Pancreas (tissue), 10 donors: ENCODE data around the gene NFIA. TPM values are rescaled to one million over a fixed set of nuclear protein-coding genes. Genes with fewer than 3 reads are reported as not detected.

Experiments
- ATAC-seq, 4 donors: fragments of 200-7000 bp; cut with Tn5 transposase; one replicate each; pipeline versions ENCODE4 v1.8.0 to v1.9.1; 2020; ENCODE audit warnings: mild to moderate bottlenecking in 4 of 4, moderate library complexity in 4 of 4
- DNase-seq, 6 donors: peaks; one replicate each; pipeline ENCODE4 v3.0.0-alpha.2; 2020
- FAIRE-seq: peaks from 2 replicates; lab custom pipeline; 2012; peaks lifted over from hg19 to GRCh38; lab: Jason Lieb, UNC
- H3K27ac ChIP-seq, 4 donors: fragments of 200-600 bp; sonication (generic); 1 replicate in 3 of 4; 2 replicates in 1 of 4; pipeline versions ENCODE4 v1.5.0 to v1.8.0; 2020
- H3K27me3 ChIP-seq, 4 donors: fragments of 200-600 bp; one replicate each; pipeline ENCODE4 v1.8.0; 2021
- H3K36me3 ChIP-seq, 3 donors: fragments of 200-600 bp; sonication (generic) in 1 of 3; one replicate each; pipeline versions ENCODE4 v1.5.0 to v1.8.0; 2020 to 2021
- H3K4me1 ChIP-seq, 3 donors: fragments of 200-600 bp; one replicate each; pipeline ENCODE4 v1.8.0; 2021
- H3K4me3 ChIP-seq, 4 donors: fragments of 200-600 bp; sonication (generic) in 2 of 4; one replicate each; pipeline versions ENCODE4 v1.5.0 to v1.8.0; 2020 to 2021
- H3K9me3 ChIP-seq, 4 donors: fragments of 200-600 bp; one replicate each; pipeline ENCODE4 v1.8.0; 2021
- WGBS, 2 donors: extraction: QIAGEN DNeasy Blood & Tissue Kit; methylation state at CpG; one replicate each; pipeline ENCODE4 v1.1.7; 2013; 5-methylcytosine and 5-hydroxymethylcytosine counted together
- intact Hi-C, 3 donors: fragments of 100-400 bp; cut with DNase I; formaldehyde crosslinking; loops; one replicate each; pipeline versions ENCODE4 v1.11.1 to v1.14.2; 2022
- polyA plus RNA-seq, 2 donors: library from polyadenylated mRNA; stranded (reverse); fragments of 200-250 nt; gene quantifications; one replicate each; pipeline ENCODE4 v1.2.3, GENCODE V29; 2013
- total RNA-seq, 6 donors: library from RNA; stranded (reverse); fragmentation: NEBNext Ultra II Directional in 4 of 6; extraction: Animal tissue kit (Norgen Biotek cat#: 25700) in 4 of 6; gene quantifications; one replicate each; pipeline versions ENCODE4 v1.2.1 to v1.2.4, GENCODE V29; 2021 to 2023
- TF ChIP-seq, protein P1 (sequence below), 4 donors: fragments of 200-600 bp; sonication (generic) in 3 of 4; IDR thresholded peaks; one replicate each; pipeline versions ENCODE4 v1.5.0 to v1.8.0; 2021; ENCODE audit warnings: antibody characterized with exemption in 4 of 4
- donor health status: healthy with polysubstance abuse.
- donor health status: DM: no; HTN: no; CAD: no; lungs with moderate emphysema.
- donor health status: DM: no; HTN: no; CAD: no.
- donor health status: control.
- donor health status: control.
- donor health status: Bipolar disorder and iron deficiency.
- donor health status: DM: yes; HTN: yes; CAD: no.
- donor health status: DM: no; HTN: no; CAD: no.
- donor health status: DM: no; HTN: no; CAD: no.
- donor health status: DM: yes; HTN: yes; CAD: no.

Gene NFIA
- total and polyA plus RNA-seq, 8 donors, result 4.9 to 48.1 (median 30.2) TPM

DNA sequence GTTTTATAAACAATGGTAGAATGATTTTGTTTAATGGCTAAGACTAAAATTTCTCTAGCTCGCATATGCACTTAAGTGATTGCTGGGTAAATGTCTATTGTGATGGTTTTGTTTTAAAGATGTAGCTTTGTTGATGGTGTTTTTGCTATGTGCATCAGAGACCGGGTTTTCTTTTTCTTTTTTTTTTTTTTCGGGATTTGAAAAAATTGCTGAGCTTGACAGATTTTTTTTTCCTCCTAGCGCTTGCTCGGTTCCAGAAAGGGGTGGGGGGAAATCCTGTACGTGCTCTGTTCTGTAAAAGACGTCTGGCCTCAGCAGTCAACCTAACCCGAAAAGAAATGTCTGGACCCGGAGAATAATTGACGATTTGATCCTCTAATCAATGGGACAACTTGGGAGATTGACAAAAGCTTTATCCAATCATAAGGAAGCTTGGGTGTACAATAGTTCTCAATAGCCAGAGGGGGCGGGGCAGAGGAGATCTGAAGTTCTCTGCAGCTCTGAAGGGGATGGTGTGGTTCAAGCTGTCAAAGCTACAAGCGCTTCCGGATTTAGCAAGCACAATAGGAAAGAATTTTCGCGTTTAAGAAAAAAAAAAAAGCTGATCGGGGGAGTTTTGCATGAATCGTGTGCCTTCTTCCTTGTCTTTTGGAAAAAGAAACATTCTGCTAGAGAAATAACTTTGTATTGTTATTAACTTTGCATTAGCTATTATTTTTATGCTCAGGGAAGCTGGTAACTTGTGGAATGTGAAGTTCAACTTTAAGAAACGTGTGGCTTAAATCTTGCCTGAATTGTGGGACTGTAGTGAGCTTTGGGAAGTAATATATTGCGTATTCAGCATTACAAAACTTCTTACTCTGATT lies 4.5 kb upstream of the NFIA start:
- intact Hi-C loops, result no loop called here
- DNase-seq, result peak; percentile 78 to 97 (median 92)
- TF ChIP-seq, protein P1, sequence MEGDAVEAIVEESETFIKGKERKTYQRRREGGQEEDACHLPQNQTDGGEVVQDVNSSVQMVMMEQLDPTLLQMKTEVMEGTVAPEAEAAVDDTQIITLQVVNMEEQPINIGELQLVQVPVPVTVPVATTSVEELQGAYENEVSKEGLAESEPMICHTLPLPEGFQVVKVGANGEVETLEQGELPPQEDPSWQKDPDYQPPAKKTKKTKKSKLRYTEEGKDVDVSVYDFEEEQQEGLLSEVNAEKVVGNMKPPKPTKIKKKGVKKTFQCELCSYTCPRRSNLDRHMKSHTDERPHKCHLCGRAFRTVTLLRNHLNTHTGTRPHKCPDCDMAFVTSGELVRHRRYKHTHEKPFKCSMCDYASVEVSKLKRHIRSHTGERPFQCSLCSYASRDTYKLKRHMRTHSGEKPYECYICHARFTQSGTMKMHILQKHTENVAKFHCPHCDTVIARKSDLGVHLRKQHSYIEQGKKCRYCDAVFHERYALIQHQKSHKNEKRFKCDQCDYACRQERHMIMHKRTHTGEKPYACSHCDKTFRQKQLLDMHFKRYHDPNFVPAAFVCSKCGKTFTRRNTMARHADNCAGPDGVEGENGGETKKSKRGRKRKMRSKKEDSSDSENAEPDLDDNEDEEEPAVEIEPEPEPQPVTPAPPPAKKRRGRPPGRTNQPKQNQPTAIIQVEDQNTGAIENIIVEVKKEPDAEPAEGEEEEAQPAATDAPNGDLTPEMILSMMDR (IDR thresholded peaks at IDR 0.05), result no peak
- Histone ChIP-seq H3K4me3 (peak overlapping the region; percentile 35 to 55 (median 45)), H3K36me3 (no peaks in the 10 kb centered on the region), H3K4me1 (peaks cover 25 to 44% (median 28%) of the 10 kb centered on the region in 3 donors), H3K9me3 (no peaks in the 10 kb centered on the region), H3K27ac (peak overlapping the region; percentile 77 to 92 (median 86)), H3K27me3 (no peaks in the 10 kb centered on the region)
- peak; percentile 97 for FAIRE-seq
- 0 to 1% methylated on average over 19 of the region's 19 CpGs for WGBS, 2 donors
- ATAC-seq, result peak; percentile 73 to 82 (median 78)

DNA sequence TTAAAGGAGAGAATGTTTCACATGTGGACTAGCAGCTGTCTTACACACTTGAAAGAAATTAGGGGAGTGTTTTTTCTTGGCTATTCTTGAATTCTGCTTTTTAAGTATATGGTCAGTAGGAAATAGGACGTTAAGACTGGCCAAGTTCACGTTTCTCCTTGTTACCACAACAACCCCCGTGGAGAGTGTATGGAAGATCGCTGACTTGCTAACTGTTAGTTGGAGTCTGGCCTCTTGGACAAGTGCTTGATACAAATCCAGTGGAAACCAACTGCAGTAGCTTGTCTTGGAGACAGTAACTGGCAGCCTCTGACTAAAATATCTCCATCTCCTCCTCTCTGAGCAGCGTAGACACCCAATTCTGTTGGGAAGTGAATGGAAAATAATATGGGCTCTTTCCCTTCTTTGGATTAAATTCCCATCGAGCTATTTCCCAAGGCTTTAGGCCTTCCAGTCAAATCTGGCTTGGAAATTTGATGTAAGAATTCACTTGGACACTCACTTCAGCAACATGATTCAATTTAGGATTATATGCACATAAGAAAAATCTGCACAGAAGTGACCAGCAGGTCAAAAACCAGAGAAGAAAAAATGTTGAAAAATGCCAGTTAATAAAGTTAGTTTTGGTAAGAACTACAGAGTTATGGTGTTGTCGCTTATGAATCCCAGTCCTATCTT lies 3.6 kb upstream of the NFIA start:
- peaks cover 25 to 44% (median 28%) of the 10 kb centered on the region in 3 donors for H3K4me1 ChIP-seq
- TF ChIP-seq, protein P1 (IDR thresholded peaks at IDR 0.05), result no peak
- ATAC-seq, result no peak
- peak overlapping the region in 2 of 4 donors; percentile 48 to 55 for H3K4me3 ChIP-seq
- intact Hi-C loops, result no loop called here
- peak overlapping the region; percentile 24 to 92 (median 67) for H3K27ac ChIP-seq
- 32 to 35% methylated on average over 7 of the region's 7 CpGs for WGBS, 2 donors
- FAIRE-seq, result no peak
- no peaks in the 10 kb centered on the region for H3K9me3 ChIP-seq
- H3K27me3 ChIP-seq, result no peaks in the 10 kb centered on the region
- no peaks in the 10 kb centered on the region for H3K36me3 ChIP-seq
- no peak for DNase-seq

DNA sequence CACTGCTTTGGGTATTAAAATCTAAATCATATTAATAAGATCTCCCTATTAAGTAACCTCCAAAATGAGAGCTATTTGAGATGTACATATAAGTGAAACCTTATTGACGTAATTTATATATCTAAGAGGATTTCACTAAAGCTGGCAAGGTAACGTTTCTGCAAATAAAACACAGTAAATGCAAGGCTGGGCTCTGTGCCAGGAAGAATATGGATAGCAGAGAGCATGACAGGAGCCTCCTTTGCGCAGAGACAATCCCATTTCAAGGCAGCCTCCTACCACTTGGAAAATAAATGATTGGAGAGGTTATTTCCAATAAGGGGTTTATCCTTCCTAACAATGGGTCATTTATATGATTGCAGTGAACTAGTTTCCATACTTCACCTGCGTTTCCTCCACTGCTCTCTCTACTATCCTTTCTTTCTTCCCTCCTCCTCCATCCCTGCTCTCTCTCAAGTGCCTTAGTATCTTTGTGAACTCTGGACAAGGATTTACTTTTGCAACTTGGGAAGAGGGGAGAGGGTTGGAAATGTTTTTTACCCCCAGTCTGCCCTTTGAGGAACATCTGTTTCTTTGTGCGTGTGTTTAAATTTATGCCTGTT lies 3.0 kb upstream of the NFIA start:
- TF ChIP-seq, protein P1 (IDR thresholded peaks at IDR 0.05), result no peak
- Histone ChIP-seq H3K27ac (peak overlapping the region in 3 of 4 donors; percentile 24 to 92 (median 92)), H3K4me3 (peak overlapping the region in 3 of 4 donors; percentile 7 to 89 (median 20)), H3K27me3 (no peaks in the 10 kb centered on the region), H3K36me3 (no peaks in the 10 kb centered on the region), H3K4me1 (peaks cover 25 to 44% (median 28%) of the 10 kb centered on the region in 3 donors), H3K9me3 (no peaks in the 10 kb centered on the region)
- FAIRE-seq (no peak), ATAC-seq (no peak), DNase-seq (peak in 1 of 6 donors; percentile 32)
- intact Hi-C loops, result no loop called here
- WGBS, 2 donors, result 24 to 25% methylated on average over 5 of the region's 5 CpGs

DNA sequence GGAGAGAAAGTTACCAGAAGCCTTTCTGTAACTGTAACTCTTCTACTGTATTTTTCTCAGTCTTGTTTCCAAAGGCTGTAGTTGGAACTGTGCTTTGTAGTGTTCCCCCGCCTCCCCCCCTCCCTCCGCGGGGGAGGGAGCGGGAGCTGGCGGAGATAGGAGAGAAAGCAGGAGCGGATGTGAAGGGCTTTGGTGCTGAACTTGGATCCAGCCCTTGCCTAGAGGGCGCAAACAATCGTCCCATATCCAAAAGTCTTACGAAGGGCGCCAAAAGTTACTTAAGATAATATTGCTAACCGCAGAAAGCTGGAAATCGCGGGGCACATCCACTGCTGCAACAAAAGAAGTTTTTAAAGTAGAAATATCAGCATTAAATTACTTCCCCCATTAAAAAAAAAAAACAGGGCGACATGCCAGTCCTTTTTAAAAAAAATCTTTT lies 2.4 kb upstream of the NFIA start:
- no peaks in the 10 kb centered on the region for H3K36me3 ChIP-seq
- H3K9me3 ChIP-seq, result no peaks in the 10 kb centered on the region
- DNase-seq, result peak; percentile 68 to 84 (median 78)
- peak; percentile 37 for FAIRE-seq
- H3K4me1 ChIP-seq, result peaks cover 25 to 44% (median 27%) of the 10 kb centered on the region in 3 donors
- H3K27me3 ChIP-seq, result no peaks in the 10 kb centered on the region
- ATAC-seq, result peak; percentile 21 to 54 (median 38)
- intact Hi-C loops, result no loop called here
- H3K27ac ChIP-seq, result peak overlapping the region in 3 of 4 donors; percentile 24 to 92 (median 92)
- TF ChIP-seq, protein P1 (IDR thresholded peaks at IDR 0.05), result no peak
- peak overlapping the region in 3 of 4 donors; percentile 7 to 89 (median 20) for H3K4me3 ChIP-seq
- WGBS, 2 donors, result 1% methylated on average over 11 to 14 of the region's 14 CpGs
